MM.1S (cell line): ENCODE measurements around the gene MARK4.

Experiments
- EZH2 ChIP-seq: fragments of 300-600 bp; sonication (generic); optimal IDR thresholded peaks from 2 replicates; pipeline ENCODE3; 2017; ENCODE audit warnings: low read depth, mild to moderate bottlenecking, antibody characterized with exemption, low read length, mixed read lengths
- TF ChIP-seq, protein P1 (sequence below): fragments of 300-600 bp; sonication (generic); IDR thresholded peaks from 2 replicates; pipeline ENCODE4 v1.5.1; 2016; ENCODE audit warnings: antibody characterized with exemption, low read length, mixed read lengths

- TF ChIP-seq, protein P1, sequence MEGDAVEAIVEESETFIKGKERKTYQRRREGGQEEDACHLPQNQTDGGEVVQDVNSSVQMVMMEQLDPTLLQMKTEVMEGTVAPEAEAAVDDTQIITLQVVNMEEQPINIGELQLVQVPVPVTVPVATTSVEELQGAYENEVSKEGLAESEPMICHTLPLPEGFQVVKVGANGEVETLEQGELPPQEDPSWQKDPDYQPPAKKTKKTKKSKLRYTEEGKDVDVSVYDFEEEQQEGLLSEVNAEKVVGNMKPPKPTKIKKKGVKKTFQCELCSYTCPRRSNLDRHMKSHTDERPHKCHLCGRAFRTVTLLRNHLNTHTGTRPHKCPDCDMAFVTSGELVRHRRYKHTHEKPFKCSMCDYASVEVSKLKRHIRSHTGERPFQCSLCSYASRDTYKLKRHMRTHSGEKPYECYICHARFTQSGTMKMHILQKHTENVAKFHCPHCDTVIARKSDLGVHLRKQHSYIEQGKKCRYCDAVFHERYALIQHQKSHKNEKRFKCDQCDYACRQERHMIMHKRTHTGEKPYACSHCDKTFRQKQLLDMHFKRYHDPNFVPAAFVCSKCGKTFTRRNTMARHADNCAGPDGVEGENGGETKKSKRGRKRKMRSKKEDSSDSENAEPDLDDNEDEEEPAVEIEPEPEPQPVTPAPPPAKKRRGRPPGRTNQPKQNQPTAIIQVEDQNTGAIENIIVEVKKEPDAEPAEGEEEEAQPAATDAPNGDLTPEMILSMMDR, result no peak
- TF ChIP-seq EZH2, result no peak
Measured at GRCh38 chr19:45264781-45265317, 13.8 kb downstream of the MARK4 start.
